HEK293 (cell line): ENCODE results near the gene PARP8.
"Not testable (repeated sequence)": the region's sequence is repeated elsewhere in the genome, so short reads cannot be mapped to it uniquely, and the experiment has no call there.

Experiments used
- RBAK ChIP-seq: fragments of 450-650 bp; formaldehyde crosslinking; IDR thresholded peaks from 2 replicates; pipeline ENCODE4 v1.5.1; 2016; ENCODE audit warnings: missing biosample characterization, missing genetic modification characterization
- ZNF837 ChIP-seq: fragments of 450-650 bp; formaldehyde crosslinking; IDR thresholded peaks from 2 replicates; pipeline ENCODE4 v1.5.1; 2016; ENCODE audit warnings: missing biosample characterization, missing genetic modification characterization
- TF ChIP-seq, protein P1 (sequence below): fragments of 450-650 bp; formaldehyde crosslinking; IDR thresholded peaks from 2 replicates; pipeline ENCODE4 v1.5.1; 2016; ENCODE audit warnings: missing biosample characterization, missing genetic modification characterization

GRCh38 chr5:50694626-50695025, 28.2 kb downstream of the PARP8 start:
- TF ChIP-seq, protein P1, sequence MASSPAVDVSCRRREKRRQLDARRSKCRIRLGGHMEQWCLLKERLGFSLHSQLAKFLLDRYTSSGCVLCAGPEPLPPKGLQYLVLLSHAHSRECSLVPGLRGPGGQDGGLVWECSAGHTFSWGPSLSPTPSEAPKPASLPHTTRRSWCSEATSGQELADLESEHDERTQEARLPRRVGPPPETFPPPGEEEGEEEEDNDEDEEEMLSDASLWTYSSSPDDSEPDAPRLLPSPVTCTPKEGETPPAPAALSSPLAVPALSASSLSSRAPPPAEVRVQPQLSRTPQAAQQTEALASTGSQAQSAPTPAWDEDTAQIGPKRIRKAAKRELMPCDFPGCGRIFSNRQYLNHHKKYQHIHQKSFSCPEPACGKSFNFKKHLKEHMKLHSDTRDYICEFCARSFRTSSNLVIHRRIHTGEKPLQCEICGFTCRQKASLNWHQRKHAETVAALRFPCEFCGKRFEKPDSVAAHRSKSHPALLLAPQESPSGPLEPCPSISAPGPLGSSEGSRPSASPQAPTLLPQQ (tag by site-specific recombination) = not testable (repeated sequence)
- TF ChIP-seq ZNF837, RBAK (tag by site-specific recombination): not testable (repeated sequence)
